ENCODE data around the gene EXD3.

EXD3 gene

DNA sequence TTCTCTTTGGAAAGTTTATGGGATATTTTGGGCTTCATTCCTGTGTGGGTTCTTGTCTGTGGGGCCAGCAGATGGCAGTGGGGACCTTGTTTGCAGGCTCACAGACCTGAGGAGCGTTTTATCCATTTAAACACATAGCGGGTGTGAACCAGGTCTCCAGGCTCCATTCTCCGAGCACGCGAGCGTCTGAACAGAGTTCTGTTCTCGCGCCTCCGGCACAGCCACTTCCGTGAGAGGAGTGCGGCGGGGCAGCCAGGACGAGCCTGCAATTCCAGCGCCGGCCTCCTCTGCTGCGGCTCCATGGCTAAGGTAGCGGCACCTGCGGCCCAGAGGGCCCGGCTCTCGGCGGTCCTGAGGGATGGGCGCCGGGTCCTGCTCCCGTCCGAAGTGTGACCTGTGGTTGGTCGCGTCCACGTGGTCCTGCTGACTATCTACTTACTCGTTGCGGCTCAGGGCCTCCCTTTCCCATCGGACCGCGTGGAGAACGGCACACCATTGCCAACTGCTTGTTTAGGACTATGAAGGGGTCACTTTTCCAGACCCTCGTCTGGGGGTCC is 128.2 kb downstream of the EXD3 start:
- DNase-seq (ENCODE audit: low spot score) = peak; percentile 62

DNA sequence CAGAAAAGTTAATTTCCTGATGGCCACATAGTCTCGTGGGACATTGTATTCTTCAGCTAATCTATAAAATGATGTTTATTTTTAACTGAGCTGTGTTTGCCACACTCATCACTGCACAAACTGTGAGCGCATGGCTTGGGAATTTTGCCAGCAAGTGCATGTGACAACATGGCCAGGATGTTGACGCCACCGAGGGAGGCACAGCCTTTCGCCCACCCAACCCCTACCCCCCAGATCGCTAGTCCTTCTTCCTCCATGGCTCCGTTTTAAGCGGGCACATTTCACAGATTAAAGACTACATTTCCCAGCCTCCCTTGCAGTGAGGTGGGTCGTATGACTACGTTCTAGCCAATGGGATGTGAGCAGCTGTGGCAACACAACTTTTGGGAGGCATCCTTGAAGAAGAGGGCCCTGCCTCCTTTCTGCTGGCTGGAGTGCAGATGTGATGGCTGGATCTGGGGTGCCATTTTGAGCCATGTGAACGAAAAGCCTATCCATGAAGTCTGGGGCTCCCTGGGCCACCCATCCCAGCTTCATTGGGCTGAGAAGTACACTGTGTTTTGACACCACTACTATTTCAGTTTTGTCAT is 128.8 kb downstream of the EXD3 start:
- DNase-seq (ENCODE audit: low spot score) = peak; percentile 48

DNA sequence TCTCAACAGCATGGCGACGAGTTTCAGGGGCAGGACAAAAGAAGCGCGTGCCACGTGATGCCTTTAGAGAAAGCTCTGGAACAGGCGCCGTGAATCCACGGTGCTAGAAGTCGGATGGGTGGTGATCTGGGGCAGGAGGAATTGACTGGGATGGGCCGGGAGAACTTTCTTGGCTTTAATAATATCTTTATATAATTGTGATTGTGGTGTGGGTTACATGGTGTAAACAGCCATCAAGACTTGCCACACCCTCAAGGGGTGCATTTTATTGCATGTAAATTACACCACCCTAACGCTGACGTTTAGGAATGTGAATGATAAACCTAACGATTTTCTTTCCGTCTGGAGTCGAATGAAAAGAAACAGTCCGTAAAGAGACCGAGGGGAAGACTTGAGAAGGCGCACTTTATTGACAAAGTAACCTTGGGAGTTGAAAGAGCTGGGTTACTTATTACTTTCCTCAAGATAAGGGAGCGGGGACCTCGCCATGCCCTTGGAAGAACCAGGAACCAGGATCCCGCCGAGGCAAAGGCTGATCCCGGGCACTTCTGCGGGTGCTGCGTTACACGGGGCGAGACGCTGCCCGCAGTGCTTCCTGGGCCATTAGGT is 129.4 kb downstream of the EXD3 start:
- no peak for DNase-seq (ENCODE audit: low spot score)

- DNase-seq (ENCODE audit: low spot score) = no peak
These were observed 129.9 kb downstream of the EXD3 start for GRCh38 chr9:137293094-137293481.

- peak; percentile 60 for DNase-seq (ENCODE audit: low spot score)
These were observed 136.0 kb downstream of the EXD3 start for GRCh38 chr9:137286975-137287383.

DNA sequence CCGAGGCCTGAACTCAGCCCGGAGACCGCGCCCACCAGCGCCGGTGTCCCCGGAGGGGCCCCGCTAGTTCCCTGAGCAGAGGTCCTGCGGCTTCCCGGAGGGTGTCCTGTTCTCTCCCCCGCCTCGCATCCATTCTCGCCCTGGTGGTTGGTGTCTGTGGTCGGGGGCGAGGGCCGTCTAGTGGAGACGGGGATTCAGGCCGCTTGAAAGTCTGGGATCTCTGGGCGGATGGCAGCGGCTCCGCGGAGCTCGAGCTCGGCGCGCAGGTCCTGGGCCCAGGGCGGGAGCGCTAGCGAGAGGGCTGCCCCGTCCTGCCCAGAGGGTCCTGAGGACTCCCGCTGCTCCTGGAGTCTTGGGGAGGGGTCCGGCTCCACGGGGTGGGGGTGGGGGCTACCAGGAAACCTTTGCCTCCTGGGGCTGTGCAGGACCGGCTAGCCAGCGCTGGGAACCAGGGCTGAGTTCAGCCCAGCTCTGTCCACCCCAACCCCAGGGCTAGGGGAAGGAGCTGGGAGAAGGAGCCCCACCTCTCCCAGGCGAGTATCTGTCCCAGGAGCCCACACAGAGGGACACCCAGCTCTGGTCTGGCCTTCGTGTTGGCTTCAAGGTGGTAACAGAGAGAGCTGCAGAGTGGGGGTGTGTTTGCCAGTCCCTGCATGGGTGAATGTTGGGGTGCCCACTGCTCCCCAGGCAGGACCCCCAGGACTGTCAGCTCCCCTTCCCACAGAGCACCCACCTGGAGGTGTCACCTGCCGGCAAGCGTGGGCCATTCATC is 141.4 kb downstream of the EXD3 start:
- DNase-seq (ENCODE audit: low spot score) = no peak

DNA sequence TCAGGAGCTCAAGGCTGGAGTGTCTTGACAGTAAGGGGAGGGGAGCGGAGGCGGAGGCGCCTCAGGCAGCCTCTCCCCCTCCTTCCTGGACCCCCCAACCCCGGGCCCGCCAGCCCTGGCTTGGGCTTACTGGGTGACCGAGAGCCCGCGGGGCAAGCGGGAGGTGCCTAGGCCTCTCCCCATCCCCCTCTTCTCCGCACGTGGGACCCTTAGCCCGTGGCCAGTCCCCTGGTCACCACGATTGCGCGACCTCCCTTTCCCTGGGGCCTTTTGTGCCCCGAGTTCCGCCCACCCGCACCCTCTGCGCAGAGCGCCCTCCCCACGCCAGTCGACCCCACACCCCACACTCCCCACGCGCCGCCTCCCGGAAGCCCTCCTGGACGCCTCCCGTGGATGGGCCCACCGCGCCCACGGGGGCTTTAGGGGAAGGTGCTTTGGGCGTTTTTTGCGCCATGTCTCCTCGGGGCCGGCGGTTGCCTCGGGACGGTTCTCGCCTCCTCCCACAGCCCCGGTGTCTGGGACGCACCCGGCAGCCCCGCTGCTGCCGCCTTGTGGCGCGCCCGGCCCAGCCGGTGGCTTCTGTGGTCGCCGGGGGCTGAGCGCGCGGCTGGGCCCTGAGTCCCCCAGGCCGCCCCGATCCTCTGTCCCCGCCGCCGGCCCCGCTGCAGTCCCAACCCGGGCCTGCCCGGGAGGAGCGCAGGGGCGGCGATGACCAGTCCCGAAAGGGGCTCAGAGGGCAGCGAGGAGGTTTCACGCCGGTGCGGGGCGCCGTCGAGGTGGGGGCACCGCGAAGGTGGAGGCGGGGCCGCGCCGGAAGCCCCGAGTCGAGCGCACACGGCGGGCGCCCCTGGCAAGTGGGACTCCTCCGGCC is 142.3 kb downstream of the EXD3 start:
- peak; percentile 71 for DNase-seq (ENCODE audit: low spot score)

- DNase-seq (ENCODE audit: low spot score) = no peak
These were observed 143.1 kb downstream of the EXD3 start for GRCh38 chr9:137279741-137280473.

DNA sequence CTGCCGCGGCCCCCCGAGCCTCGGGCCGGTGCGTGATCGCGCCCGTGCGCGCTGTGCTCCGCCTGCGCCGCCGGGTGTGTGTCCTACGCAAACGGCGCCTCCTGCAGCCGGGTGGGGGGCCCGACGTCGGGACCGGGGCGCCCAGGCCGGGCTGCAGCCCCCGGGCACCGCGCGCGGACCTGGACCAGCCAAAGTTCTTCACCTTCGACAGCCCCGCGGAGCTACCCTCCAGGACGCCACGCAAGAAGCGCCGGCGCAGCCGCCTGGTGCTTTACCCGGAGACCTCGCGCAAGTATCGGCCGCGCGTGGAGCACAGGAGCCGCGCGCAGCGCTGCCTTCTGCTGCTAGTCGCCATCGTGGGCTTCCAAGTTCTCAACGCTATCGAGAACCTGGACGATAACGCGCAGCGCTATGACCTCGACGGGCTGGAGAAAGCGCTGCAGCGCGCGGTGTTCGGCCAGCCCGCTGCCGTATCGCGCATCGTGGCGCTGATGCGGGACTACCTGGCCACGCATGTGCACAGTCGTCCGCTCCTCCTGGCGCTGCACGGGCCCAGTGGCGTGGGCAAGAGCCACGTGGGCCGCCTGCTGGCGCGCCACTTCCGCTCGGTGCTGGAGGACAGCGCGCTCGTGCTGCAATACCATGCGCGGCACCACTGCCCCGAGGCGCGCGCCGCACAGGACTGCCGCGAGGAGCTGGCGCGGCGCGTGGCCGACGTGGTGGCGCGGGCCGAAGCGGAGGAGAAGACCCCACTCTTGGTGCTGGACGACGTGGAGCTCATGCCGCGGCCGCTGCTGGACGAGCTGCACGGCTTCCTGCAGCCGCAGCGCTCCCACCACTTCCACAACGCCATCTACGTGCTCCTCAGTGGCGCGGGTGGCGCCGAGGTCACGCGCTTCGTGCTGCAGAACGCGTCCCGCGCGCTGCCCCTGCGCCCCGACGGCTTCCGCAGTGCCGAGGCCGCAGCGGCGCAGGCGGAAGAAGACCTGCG is 143.9 kb downstream of the EXD3 start:
- DNase-seq (ENCODE audit: low spot score) = no peak

- no peak for DNase-seq (ENCODE audit: low spot score)
These were observed 144.8 kb downstream of the EXD3 start for GRCh38 chr9:137278061-137278701.

DNA sequence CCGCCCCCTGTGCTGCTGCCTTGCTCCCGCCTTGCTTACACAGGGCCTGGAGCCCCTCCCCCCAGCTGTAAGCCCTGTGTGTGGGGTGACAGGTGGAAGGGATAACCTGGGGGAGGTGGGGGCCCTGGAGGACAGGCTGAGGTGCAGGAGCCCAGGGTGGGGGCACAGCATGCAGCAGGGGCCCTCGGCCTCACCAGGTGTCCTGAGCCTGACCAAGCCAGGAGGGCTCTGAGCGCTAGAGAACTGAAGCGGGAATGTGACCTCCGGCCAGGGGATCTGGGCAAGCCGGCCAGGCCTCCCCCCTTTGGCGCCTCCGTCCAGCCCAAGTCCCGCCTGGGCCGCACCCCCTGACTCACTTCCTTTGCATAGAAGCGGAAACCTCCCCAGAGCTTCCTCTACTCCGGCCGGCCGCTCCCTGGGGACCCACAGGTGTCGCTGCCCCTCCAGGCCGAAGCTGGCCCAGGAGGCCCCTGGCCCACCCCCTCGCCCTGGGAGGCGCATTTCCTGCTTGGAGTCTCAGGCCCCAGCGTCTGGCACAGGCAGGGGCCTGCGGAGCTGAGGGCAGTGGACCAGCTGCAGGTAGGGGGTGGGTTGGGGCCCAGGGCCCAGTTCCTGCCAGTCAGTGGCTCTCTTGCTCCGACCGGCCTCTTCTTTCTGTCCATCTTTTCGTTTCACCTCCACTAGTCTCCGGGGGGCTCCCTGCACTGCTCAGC is 145.5 kb downstream of the EXD3 start, which contains the start of gene TOR4A:
Gene TOR4A (plus strand): TSS at position 398 of the 713 bp plus-strand sequence. CDS start 964 bp downstream, outside the sequence.
- peak; percentile 85 for DNase-seq (ENCODE audit: low spot score)

DNA sequence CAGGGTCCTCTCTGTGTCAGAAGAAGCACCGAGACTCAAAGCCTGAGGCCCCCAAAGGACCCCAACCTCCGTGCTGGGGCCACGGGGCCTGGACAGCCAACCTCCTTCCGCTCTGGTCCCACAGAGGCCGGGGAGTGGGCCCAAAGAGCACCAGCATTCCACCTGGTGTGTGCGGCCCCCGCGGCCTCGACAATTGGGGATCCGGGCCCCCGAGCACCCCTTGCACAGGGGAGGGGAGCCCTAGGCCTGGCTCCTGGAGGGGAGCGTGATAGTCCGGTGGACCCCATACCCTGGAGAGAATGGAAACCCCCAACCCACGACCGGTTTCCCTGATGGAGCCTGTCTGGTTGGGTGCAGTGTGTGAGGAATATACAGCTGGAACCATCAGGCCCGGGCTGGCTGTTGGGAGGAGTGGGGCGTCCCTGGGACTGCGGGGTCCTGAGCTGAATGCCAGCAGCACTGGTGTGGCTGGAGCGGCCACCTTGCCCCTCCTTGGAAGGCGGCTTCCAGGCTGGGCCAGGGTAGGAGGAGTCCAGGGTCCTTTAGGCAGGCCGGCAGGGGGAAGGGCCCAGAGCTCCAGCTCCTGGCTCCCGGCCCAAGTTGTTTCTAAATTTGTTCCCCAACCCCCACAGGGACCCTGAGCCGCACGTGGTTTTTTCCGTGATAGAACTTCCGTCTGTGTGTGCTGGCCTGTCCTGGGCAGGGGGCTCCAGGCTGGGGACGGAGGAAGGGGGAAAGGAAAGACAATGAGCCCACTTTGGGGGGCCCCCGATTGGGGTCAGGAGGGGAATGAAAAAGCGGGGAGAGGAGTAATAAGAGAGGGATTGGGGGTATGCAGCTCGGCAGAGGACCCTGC is 146.3 kb downstream of the EXD3 start:
- DNase-seq (ENCODE audit: low spot score) = no peak

- no peak for DNase-seq (ENCODE audit: low spot score)
These were observed 147.1 kb downstream of the EXD3 start for GRCh38 chr9:137275588-137276472.

GRCh38 chr9:137275203-137275587 is 147.8 kb downstream of the EXD3 start:
- no peak for DNase-seq (ENCODE audit: low spot score)

GRCh38 chr9:137273611-137274320 is 149.2 kb downstream of the EXD3 start:
- DNase-seq (ENCODE audit: low spot score) = no peak

- no peak for DNase-seq (ENCODE audit: low spot score)
These were observed 149.9 kb downstream of the EXD3 start for GRCh38 chr9:137273095-137273490.

Data from AG20443 (cell line).